ENCODE results near the gene TMEM272. TPM values are rescaled to one million over a fixed set of nuclear protein-coding genes. Genes with fewer than 3 reads are reported as not detected.

TMEM272 gene
- total and polyA plus RNA-seq, 9 of the 15 experiments (the other 6 are each of a cell fraction or from before 2014, with no cell fraction given): 0.04 to 0.16 (median 0.06) TPM; not detected in 2

DNA sequence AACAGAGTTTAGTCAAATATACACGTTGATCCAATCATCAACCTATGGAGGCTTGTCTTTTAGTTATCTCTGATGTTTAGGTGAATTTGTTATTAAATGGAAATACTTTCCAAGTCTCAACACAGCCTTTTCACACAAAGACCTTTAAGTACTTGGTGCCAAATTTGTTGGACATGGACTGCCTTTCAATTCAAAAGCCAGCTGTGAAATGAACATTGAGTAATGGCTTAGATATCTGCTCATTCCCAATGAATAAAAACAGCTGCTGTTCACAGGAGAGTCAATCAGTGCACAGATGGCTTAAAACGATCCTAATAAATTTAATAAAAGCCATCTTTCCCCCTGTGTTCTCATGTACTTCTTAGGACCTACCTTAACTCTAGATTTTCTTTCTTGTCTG, 21.1 kb downstream of the TMEM272 start:
- no peak overlapping the region for H3K4me3 ChIP-seq
- peaks cover 3 to 42% of the 10 kb centered on the region in 2 experiments; a peak in 4 of 5 replicates for H3K27me3 ChIP-seq (ENCODE audit: control insufficient read depth in 2 of 2, insufficient read depth in 2 of 2, low read length in 2 of 2)
- no peak overlapping the region for H3K27ac ChIP-seq (ENCODE audit: extremely low read depth, low read depth, low read length)
- H3K9me3 ChIP-seq (replicated peaks; ENCODE audit: control insufficient read depth, insufficient read depth, low read depth, low read length): no peaks in the 10 kb centered on the region
- BruUV-seq (replicated peaks): no TSS peak
- H4K20me1 ChIP-seq (replicated peaks; ENCODE audit: control insufficient read depth, insufficient read depth, low read length): no peaks in the 10 kb centered on the region; the same call in 1 of the 2 replicates
- CTCF ChIA-PET (ENCODE audit: low intra/inter-chr PET ratio): no interaction called here
- FAIRE-seq: no peak
- no peaks in the 10 kb centered on the region for H3K9me1 ChIP-seq (ENCODE audit: control insufficient read depth, insufficient read depth, low read length)
- TF ChIP-seq, protein P1, sequence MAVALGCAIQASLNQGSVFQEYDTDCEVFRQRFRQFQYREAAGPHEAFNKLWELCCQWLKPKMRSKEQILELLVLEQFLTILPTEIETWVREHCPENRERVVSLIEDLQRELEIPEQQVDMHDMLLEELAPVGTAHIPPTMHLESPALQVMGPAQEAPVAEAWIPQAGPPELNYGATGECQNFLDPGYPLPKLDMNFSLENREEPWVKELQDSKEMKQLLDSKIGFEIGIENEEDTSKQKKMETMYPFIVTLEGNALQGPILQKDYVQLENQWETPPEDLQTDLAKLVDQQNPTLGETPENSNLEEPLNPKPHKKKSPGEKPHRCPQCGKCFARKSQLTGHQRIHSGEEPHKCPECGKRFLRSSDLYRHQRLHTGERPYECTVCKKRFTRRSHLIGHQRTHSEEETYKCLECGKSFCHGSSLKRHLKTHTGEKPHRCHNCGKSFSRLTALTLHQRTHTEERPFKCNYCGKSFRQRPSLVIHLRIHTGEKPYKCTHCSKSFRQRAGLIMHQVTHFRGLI (CRISPR knock-in tag; IDR thresholded peaks at IDR 0.05): no peak
- TF ChIP-seq ZKSCAN1 (IDR thresholded peaks at IDR 0.05; ENCODE audit: low read depth, low read length) (no peak), KLF16 (IDR thresholded peaks at IDR 0.05) (no peak), ZNF707 (CRISPR knock-in tag; conservative IDR thresholded peaks at IDR 0.05) (no peak), HNRNPL (IDR thresholded peaks at IDR 0.05; ENCODE audit: low read depth, low read length) (no peak), JUND (IDR thresholded peaks at IDR 0.05; ENCODE audit: borderline replicate concordance, low read depth, low read length) (no peak), JUND (tag; IDR thresholded peaks at IDR 0.05; ENCODE audit: borderline replicate concordance, low read depth, low read length) (no peak), E2F3 (CRISPR knock-in tag; IDR thresholded peaks at IDR 0.05) (no peak), CAMTA2 (CRISPR knock-in tag; conservative IDR thresholded peaks at IDR 0.05) (no peak)
- TF ChIP-seq, protein P2, sequence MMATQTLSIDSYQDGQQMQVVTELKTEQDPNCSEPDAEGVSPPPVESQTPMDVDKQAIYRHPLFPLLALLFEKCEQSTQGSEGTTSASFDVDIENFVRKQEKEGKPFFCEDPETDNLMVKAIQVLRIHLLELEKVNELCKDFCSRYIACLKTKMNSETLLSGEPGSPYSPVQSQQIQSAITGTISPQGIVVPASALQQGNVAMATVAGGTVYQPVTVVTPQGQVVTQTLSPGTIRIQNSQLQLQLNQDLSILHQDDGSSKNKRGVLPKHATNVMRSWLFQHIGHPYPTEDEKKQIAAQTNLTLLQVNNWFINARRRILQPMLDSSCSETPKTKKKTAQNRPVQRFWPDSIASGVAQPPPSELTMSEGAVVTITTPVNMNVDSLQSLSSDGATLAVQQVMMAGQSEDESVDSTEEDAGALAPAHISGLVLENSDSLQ (IDR thresholded peaks at IDR 0.05): no peak
- TF ChIP-seq, protein P3, sequence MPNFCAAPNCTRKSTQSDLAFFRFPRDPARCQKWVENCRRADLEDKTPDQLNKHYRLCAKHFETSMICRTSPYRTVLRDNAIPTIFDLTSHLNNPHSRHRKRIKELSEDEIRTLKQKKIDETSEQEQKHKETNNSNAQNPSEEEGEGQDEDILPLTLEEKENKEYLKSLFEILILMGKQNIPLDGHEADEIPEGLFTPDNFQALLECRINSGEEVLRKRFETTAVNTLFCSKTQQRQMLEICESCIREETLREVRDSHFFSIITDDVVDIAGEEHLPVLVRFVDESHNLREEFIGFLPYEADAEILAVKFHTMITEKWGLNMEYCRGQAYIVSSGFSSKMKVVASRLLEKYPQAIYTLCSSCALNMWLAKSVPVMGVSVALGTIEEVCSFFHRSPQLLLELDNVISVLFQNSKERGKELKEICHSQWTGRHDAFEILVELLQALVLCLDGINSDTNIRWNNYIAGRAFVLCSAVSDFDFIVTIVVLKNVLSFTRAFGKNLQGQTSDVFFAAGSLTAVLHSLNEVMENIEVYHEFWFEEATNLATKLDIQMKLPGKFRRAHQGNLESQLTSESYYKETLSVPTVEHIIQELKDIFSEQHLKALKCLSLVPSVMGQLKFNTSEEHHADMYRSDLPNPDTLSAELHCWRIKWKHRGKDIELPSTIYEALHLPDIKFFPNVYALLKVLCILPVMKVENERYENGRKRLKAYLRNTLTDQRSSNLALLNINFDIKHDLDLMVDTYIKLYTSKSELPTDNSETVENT (CRISPR knock-in tag; IDR thresholded peaks at IDR 0.05): no peak
- TF ChIP-seq, protein P4, sequence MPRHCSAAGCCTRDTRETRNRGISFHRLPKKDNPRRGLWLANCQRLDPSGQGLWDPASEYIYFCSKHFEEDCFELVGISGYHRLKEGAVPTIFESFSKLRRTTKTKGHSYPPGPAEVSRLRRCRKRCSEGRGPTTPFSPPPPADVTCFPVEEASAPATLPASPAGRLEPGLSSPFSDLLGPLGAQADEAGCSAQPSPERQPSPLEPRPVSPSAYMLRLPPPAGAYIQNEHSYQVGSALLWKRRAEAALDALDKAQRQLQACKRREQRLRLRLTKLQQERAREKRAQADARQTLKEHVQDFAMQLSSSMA (CRISPR knock-in tag; IDR thresholded peaks at IDR 0.05): no peak
- TF ChIP-seq, protein P5, sequence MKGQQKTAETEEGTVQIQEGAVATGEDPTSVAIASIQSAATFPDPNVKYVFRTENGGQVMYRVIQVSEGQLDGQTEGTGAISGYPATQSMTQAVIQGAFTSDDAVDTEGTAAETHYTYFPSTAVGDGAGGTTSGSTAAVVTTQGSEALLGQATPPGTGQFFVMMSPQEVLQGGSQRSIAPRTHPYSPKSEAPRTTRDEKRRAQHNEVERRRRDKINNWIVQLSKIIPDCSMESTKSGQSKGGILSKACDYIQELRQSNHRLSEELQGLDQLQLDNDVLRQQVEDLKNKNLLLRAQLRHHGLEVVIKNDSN (CRISPR knock-in tag; IDR thresholded peaks at IDR 0.05): no peak
- POLR2A ChIA-PET: no interaction called here
- no peak overlapping the region for H3K9ac ChIP-seq (ENCODE audit: insufficient read depth in 1 of 2, low read depth in 2 of 2, low read length in 2 of 2)
- no peak overlapping the region for H3K4me2 ChIP-seq (ENCODE audit: insufficient read depth, low read length)
- intact Hi-C loops (cut with micrococcal nuclease) (no loop called here), in situ Hi-C loops (cut with MboI) (loop anchor here (10.0 kb wide), 1 partner anchor 301 kb away; the partner anchor contains the start of gene NEK5)
- no peak for ATAC-seq
- no peaks in the 10 kb centered on the region for H3K36me3 ChIP-seq (ENCODE audit: control insufficient read depth, insufficient read depth, low read length)
- 0% methylated on average over 2 of the region's 2 CpGs for WGBS (ENCODE audit: insufficient coverage, low coverage, missing lambda C conversion rate)
- no peaks in the 10 kb centered on the region for H3K79me2 ChIP-seq (ENCODE audit: control insufficient read depth, insufficient read depth, low read length)
- DNase-seq (ENCODE audit: extremely low read depth in 1 of 4, low spot score in 3 of 4): no peak
- H2AFZ ChIP-seq (ENCODE audit: low read depth, low read length): no peak overlapping the region
- no peaks in the 10 kb centered on the region; a peak in 1 of 5 replicates for H3K4me1 ChIP-seq (replicated peaks in 1 of 2; ENCODE audit: control insufficient read depth in 2 of 2, insufficient read depth in 2 of 2, low read length in 2 of 2)
